Fibroblast of villous mesenchyme (primary cell): ENCODE data around the gene SH3BGRL3. TPM values are rescaled to one million over a fixed set of nuclear protein-coding genes. Genes with fewer than 3 reads are reported as not detected.

Source experiments
- DNase-seq: peaks from one replicate; pipeline ENCODE4 v3.0.0-alpha.2; 2010; ENCODE audit warnings: low read depth
- H3K4me3 ChIP-seq: 2 replicates; pipeline ENCODE4 v1.5.1; 2011; ENCODE audit warnings: low read depth, mild to moderate bottlenecking, low read length
- CTCF ChIP-seq: IDR thresholded peaks from 2 replicates; pipeline ENCODE4 v1.5.1; 2012; ENCODE audit warnings: low read depth, mild to moderate bottlenecking, low read length; ENCODE audit not compliant: insufficient read depth
- total RNA-seq: library from RNA; depleted of rRNA; stranded (reverse); fragments of >200 nt; gene quantifications from 2 replicates; pipeline ENCODE4 v1.2.3, GENCODE V29; 2012

The SH3BGRL3 gene
- total RNA-seq, 1 donor, result 18.1 TPM

GRCh38 chr1:26282401-26282918 is 2.6 kb downstream of the SH3BGRL3 start:
- TF ChIP-seq CTCF, result no peak
- DNase-seq, result no peak
- H3K4me3 ChIP-seq, result no peak overlapping the region

- H3K4me3 ChIP-seq, result no peak overlapping the region
- no peak for TF ChIP-seq CTCF
- DNase-seq, result no peak
Observed at GRCh38 chr1:26283279-26283853, 3.5 kb downstream of the SH3BGRL3 start.

- TF ChIP-seq CTCF, result no peak
- no peak for DNase-seq
- H3K4me3 ChIP-seq, result no peak overlapping the region
Observed at GRCh38 chr1:26283871-26284596, 4.1 kb downstream of the SH3BGRL3 start.

- peak; percentile 86 for DNase-seq
- TF ChIP-seq CTCF, result peak; percentile 78
- no peak overlapping the region for H3K4me3 ChIP-seq
Observed at GRCh38 chr1:26284597-26285347, 4.9 kb downstream of the SH3BGRL3 start.

GRCh38 chr1:26285366-26286063 is 5.6 kb downstream of the SH3BGRL3 start:
- DNase-seq, result no peak
- peak; percentile 53 for TF ChIP-seq CTCF
- H3K4me3 ChIP-seq, result no peak overlapping the region

GRCh38 chr1:26286064-26286416 is 6.2 kb downstream of the SH3BGRL3 start:
- no peak for TF ChIP-seq CTCF
- no peak overlapping the region for H3K4me3 ChIP-seq
- no peak for DNase-seq
